NT2/D1 (cell line): ENCODE data around the gene RRAS.
"Not testable (repeated sequence)": the region's sequence is repeated elsewhere in the genome, so short reads cannot be mapped to it uniquely, and the experiment has no call there.

Experiments used
- SUZ12 ChIP-seq: IDR thresholded peaks from 2 replicates; pipeline ENCODE4 v1.6.1; 2011; ENCODE audit not compliant: insufficient read length, insufficient read depth; ENCODE audit errors: extremely low read depth
- ZNF274 ChIP-seq: IDR thresholded peaks from 2 replicates; pipeline ENCODE4 v1.6.1; 2011; ENCODE audit warnings: mild to moderate bottlenecking, low read depth, low read length

- not testable (repeated sequence) for TF ChIP-seq ZNF274, SUZ12
Observed at GRCh38 chr19:49633273-49633672, 6.7 kb downstream of the RRAS start.
